Neural progenitor cell (in vitro differentiated cells): ENCODE results near the gene ATP8A1.

Source experiments
- EZH2 ChIP-seq: fragments of 200-600 bp; sonication (generic); IDR thresholded peaks from 2 replicates; pipeline ENCODE4 v1.6.1; 2017; ENCODE audit warnings: antibody characterized with exemption, mild to moderate bottlenecking, moderate library complexity
- EZH2phosphoT487 ChIP-seq: fragments of 200-600 bp; sonication (generic); IDR thresholded peaks from 2 replicates; pipeline ENCODE4 v1.6.1; 2017; ENCODE audit warnings: antibody characterized with exemption
- TF ChIP-seq, protein P1 (sequence below): fragments of 200-600 bp; sonication (generic); IDR thresholded peaks from 2 replicates; pipeline ENCODE4 v1.5.1; 2017; ENCODE audit warnings: antibody characterized with exemption, mild to moderate bottlenecking

DNA sequence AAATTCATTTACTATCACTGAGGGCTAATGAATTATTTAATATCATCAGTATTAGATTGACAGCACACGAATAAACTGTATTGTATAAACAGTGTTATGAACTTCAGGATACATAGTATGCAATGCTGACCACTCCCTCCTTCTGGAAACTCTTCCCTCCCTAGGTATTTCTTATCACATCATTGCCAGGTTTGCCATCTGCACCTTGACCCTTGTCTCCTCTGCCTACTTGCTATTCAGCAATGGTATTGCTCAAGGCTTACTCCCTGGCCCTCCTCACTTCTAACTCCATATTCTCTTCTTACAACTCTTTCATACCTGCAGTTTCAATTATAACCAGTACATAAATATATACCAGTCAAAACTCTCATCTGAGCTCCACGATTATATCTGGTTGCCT is 38.9 kb downstream of the ATP8A1 start:
- TF ChIP-seq, protein P1, sequence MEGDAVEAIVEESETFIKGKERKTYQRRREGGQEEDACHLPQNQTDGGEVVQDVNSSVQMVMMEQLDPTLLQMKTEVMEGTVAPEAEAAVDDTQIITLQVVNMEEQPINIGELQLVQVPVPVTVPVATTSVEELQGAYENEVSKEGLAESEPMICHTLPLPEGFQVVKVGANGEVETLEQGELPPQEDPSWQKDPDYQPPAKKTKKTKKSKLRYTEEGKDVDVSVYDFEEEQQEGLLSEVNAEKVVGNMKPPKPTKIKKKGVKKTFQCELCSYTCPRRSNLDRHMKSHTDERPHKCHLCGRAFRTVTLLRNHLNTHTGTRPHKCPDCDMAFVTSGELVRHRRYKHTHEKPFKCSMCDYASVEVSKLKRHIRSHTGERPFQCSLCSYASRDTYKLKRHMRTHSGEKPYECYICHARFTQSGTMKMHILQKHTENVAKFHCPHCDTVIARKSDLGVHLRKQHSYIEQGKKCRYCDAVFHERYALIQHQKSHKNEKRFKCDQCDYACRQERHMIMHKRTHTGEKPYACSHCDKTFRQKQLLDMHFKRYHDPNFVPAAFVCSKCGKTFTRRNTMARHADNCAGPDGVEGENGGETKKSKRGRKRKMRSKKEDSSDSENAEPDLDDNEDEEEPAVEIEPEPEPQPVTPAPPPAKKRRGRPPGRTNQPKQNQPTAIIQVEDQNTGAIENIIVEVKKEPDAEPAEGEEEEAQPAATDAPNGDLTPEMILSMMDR = no peak
- no peak for TF ChIP-seq EZH2
- no peak for TF ChIP-seq EZH2phosphoT487
